Suppressor macrophage (primary cell): Measurements from ENCODE around the gene COMMD1.
A peak's percentile ranks its signal among the peaks of the same experiment; 100 is the strongest.
"Not testable (repeated sequence)": the region's sequence is repeated elsewhere in the genome, so short reads cannot be mapped to it uniquely, and the experiment has no call there.

Source experiments
- DNase-seq, 4 experiments: peaks; one replicate each; pipeline ENCODE4 v3.0.0-alpha.2; 2020 to 2022
- total RNA-seq, 17 experiments: gene quantifications; one replicate each; lab custom pipeline; 2026; ENCODE audit warnings: mixed read lengths in 6 of 17, inconsistent platforms in 3 of 17; lab: John Stamatoyannopoulos, UW

COMMD1 gene
- total RNA-seq = 16.7 to 30.5 (median 23.6) reads per million in 17 experiments

GRCh38 chr2:61905372-61906185, at the start of gene COMMD1:
COMMD1 (plus strand) TSS chr2:61905674; CDS start chr2:61905679, 5 bp downstream.
- peak; percentile 85 to 94 (median 89) for DNase-seq

- no peak for DNase-seq
Observed at GRCh38 chr2:61857224-61857623, 48.2 kb upstream of the COMMD1 start.

GRCh38 chr2:61862085-61862484, 43.4 kb upstream of the COMMD1 start:
- no peak for DNase-seq

- not testable (repeated sequence) for DNase-seq
Observed at GRCh38 chr2:61866482-61867089, 38.9 kb upstream of the COMMD1 start.

GRCh38 chr2:61876400-61876799, 29.1 kb upstream of the COMMD1 start:
- no peak for DNase-seq

GRCh38 chr2:61877571-61878245, 27.8 kb upstream of the COMMD1 start:
- no peak for DNase-seq

- DNase-seq = no peak
Observed at GRCh38 chr2:61878761-61879160, 26.7 kb upstream of the COMMD1 start.

- DNase-seq = not testable (repeated sequence)
Observed at GRCh38 chr2:61879351-61879750, 26.1 kb upstream of the COMMD1 start.

- no peak for DNase-seq
Observed at GRCh38 chr2:61882850-61883249, 22.6 kb upstream of the COMMD1 start.

- DNase-seq = no peak
Observed at GRCh38 chr2:61885896-61886603, 19.4 kb upstream of the COMMD1 start.

- peak; percentile 47 to 60 (median 50) for DNase-seq
Observed at GRCh38 chr2:61887717-61888266, 17.7 kb upstream of the COMMD1 start.

- peak; percentile 89 to 95 (median 93) for DNase-seq
Observed at GRCh38 chr2:61888267-61889055, 17.0 kb upstream of the COMMD1 start, which contains the start of gene CCT4. CCT4 (minus strand) TSS chr2:61888656; CDS start chr2:61888507, 149 bp downstream.

GRCh38 chr2:61898810-61899209, 6.7 kb upstream of the COMMD1 start:
- DNase-seq = peak; percentile 4 to 31 (median 19)

GRCh38 chr2:61900281-61900680, 5.2 kb upstream of the COMMD1 start:
- peak; percentile 32 to 78 (median 50) for DNase-seq

GRCh38 chr2:61906186-61906470, 654 bp downstream of the COMMD1 start:
- DNase-seq = no peak

GRCh38 chr2:61909116-61909515, 3.6 kb downstream of the COMMD1 start:
- no peak for DNase-seq

- peak in 2 of 4 experiments; percentile 8 to 20 for DNase-seq
Observed at GRCh38 chr2:61910603-61911002, 5.1 kb downstream of the COMMD1 start.

GRCh38 chr2:61911510-61911909, 6.0 kb downstream of the COMMD1 start:
- peak in 2 of 4 experiments; percentile 8 to 17 for DNase-seq

GRCh38 chr2:61914794-61915193, 9.3 kb downstream of the COMMD1 start:
- not testable (repeated sequence) for DNase-seq

- DNase-seq = no peak
Observed at GRCh38 chr2:61920548-61920947, 15.1 kb downstream of the COMMD1 start.

- DNase-seq = no peak
Observed at GRCh38 chr2:61922714-61923113, 17.2 kb downstream of the COMMD1 start.
